ENCODE data around the gene NSL1. TPM values are rescaled to one million over a fixed set of nuclear protein-coding genes. Genes with fewer than 3 reads are reported as not detected.
"Not testable (repeated sequence)": the region's sequence is repeated elsewhere in the genome, so short reads cannot be mapped to it uniquely, and the experiment has no call there.

NSL1 gene, protein sequence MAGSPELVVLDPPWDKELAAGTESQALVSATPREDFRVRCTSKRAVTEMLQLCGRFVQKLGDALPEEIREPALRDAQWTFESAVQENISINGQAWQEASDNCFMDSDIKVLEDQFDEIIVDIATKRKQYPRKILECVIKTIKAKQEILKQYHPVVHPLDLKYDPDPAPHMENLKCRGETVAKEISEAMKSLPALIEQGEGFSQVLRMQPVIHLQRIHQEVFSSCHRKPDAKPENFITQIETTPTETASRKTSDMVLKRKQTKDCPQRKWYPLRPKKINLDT
- total RNA-seq (2014; rRNA removed; shearing (Covaris generic)) = 46.8 and 51.2 TPM in 2 replicates

DNA sequence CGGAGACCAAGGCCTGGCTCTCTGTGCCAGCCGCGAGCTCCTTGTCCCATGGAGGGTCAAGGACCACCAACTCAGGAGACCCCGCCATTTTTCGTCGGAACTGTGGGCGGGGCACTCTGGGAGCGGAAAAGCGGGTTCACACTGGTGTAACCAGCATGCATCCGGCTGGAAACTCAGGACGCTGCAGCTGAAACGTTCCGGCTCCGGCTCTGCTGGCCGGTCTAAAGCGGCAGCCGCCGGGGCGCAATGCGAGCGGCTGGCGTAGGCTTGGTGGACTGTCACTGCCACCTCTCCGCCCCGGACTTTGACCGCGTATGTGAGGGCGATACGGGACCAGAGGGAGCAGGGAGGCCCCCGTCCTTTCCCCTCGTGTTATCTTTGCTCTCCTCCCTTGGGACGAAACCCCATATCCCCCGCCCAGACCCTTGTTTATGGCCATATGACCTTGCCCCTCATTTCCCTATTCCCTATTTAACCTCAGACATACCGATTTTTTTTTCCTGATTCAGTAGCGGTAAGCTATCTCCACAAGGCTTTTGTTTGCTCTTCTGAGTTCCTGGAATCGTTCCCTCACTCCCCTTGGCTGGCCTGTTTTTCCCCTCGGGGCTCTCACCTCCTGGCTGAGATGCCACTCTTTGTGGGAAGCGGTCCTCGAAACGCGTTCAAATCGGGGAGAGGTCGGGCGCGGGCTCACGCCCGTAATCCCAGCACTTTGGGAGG is at the start of gene NSL1, which contains the start of gene TATDN3:
TSS of gene NSL1 (minus strand) at position 102 of the 720 bp plus-strand sequence. CDS start at position 88, 14 bp downstream.
TSS of gene TATDN3 (plus strand) at position 219 of the 720 bp plus-strand sequence. CDS start at position 247, 28 bp downstream.
- DNase-seq (ENCODE audit: low spot score) = peak; percentile 77

DNA sequence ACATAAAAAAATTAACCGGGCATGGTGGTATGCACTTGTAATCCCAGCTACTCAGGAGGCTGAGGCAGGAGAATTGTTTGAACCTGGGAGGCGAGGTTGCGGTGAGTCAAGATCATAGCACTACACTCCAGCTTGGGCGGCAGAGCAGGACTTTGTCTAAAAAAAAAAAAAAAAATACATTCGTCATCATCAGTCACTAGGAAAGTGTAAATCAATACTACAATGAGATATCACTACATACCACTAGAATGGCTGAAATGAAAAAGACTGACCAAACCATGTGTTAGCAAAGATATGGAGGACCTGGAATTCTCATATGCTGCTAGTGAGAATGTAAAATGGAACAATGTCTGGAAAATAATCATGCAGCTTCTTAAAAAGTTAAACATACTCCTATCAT is 46.6 kb upstream of the NSL1 start:
- DNase-seq (ENCODE audit: low spot score) = no peak

DNA sequence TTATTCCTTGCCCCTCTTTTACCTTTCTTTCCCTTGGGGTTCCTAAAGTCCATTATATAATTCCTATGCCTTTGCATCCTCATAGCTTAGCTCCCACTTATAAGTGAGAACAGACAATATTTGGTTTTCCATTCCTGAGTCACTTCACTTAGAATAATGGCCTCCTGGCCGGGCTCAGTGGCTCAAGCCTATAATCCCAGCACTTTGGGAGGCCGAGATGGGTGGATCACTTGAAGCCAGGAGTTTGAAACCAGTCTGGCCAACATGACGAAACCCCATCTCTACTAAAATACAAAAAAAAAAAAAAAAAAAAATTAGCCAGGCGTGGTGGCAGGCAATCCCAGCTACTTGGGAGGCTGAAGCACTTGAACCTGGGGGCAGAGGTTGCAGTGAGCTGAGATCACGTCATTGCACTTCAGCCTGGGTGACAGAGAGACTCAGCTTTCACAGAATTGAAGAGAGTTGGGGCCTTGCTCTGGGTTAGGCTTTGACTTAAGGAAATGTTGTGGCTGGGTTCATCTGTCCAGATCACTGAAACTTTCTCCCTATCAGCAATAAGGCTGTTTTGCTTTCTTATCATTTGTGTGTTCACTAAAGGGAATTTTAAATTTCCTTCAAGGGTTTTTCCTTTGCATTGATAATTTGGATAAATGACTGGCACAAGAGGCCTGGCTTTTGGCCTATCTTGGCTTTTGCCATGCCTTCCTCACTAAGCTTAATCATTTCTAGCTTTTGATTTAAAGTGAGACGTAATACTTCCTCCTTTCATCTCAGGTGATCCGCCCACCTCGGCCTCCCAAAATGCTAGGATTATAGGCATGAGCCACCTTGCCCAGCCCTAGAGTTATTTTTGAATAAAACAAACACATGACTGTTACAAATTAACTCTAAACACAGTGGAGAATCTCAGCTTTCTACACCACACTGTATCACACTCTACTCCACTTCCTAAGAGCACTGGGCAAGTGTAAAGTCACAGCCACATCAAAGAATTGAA is 41.9 kb upstream of the NSL1 start:
- DNase-seq (ENCODE audit: low spot score) = not testable (repeated sequence)

DNA sequence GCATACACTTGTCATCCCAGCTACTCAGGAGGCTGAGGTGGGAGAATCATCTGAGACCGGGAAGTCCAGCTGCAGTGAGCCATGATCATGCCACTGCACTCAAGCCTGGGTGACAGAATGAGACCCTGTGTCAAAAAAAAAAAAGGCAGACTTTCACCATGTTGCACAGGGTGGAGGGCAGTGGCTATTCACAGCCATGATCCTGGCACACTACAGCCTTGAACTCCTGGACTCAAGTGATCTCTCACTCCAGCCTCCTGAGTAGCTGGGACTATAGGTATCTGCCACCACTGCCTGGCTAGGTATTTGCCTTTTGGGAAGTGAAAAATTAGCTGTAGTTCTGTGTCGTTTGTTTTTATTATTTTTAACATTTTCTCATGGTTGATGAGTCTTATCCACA is 36.8 kb upstream of the NSL1 start:
- DNase-seq (ENCODE audit: low spot score) = no peak

DNA sequence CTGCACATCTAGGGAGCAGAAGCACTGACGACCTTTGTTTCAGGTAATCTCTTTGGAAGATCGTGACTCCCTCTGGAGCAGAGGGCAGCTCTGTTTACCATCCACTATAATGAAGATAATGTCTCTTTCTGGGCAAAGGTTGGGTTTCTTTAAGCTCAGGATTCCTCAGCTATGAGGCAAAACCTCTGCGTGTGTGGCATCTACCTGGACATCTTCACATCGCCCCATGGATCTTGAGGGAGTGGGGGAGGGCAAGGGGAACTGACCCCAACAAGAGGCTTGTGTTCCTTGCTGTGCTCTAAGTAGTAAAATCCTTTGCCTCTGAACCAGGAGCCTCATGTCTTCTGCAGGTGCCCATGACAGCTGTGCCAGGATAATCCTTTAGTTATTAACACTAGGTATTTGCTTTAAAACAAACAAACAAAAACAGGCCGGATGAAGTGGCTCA is 36.3 kb upstream of the NSL1 start:
- DNase-seq (ENCODE audit: low spot score) = no peak

DNA sequence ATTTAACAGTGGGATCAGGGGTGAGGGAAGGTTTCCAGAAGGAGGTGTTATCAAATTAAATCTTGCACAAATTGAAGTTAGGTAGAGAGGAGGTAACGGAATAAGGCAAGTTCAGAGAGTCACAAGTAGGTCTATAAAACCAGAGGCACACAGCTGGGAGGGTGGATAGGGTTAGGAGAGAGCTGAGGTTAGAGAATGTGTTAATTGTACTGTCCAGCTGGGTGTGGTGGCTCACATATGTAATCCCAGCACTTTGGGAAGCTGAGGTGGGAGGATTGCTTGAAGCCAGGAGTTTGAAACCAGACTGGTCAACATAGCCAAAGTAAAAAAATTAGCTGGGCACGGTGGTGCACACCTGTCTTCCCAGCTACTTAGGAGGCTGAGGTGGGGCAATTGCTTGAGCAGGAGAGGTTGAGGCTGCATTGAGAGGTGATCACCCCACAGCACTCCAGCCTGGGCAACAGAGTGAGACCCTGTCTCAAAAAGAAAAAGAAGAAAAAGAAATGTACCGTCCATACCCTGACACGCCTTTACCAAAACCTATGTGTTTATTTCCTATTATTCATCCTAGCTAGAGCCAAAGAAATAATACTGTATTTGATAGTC is 35.7 kb upstream of the NSL1 start:
- no peak for DNase-seq (ENCODE audit: low spot score)

GRCh38 chr1:212825798-212826452 is 34.3 kb upstream of the NSL1 start:
- DNase-seq (ENCODE audit: low spot score) = no peak

- DNase-seq (ENCODE audit: low spot score) = no peak
Measured at GRCh38 chr1:212824201-212824600, 32.6 kb upstream of the NSL1 start.

- DNase-seq (ENCODE audit: low spot score) = no peak
Measured at GRCh38 chr1:212822956-212823355, 31.4 kb upstream of the NSL1 start.

GRCh38 chr1:212820969-212821368 is 29.4 kb upstream of the NSL1 start:
- no peak for DNase-seq (ENCODE audit: low spot score)

- no peak for DNase-seq (ENCODE audit: low spot score)
Measured at GRCh38 chr1:212819726-212820125, 28.1 kb upstream of the NSL1 start.

DNA sequence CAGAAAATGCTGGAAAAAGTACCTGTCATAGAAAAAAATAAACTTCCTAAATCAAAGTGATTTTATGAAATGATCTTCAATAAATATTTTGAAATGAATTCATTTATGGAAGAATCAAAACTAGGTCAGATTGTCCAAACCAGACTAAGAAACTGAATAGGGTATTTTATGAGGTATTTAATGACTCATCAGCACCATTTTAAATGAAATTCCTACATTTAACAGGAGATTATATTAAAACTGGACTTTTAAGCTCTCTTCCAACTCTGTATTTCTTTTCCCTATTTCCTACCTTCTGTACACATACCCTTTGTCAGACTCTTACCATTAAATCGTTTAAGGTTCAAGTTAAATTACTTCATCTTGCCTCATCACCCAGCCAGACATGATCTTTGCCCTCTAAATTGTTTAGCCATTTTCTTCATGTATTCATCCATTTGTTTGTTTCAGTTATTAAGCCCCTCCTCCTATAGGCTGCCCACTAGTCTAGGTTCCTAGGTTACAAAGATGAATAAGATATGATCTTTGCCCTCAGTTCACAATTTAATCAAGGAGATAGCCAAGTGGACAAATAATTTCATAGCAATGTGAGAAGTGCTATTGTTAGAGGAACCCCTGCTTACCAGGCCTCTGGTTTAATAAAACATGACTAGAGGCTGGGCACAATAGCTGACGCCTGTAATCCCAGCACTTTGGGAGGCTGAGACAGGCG is 25.1 kb upstream of the NSL1 start:
- DNase-seq (ENCODE audit: low spot score) = no peak

DNA sequence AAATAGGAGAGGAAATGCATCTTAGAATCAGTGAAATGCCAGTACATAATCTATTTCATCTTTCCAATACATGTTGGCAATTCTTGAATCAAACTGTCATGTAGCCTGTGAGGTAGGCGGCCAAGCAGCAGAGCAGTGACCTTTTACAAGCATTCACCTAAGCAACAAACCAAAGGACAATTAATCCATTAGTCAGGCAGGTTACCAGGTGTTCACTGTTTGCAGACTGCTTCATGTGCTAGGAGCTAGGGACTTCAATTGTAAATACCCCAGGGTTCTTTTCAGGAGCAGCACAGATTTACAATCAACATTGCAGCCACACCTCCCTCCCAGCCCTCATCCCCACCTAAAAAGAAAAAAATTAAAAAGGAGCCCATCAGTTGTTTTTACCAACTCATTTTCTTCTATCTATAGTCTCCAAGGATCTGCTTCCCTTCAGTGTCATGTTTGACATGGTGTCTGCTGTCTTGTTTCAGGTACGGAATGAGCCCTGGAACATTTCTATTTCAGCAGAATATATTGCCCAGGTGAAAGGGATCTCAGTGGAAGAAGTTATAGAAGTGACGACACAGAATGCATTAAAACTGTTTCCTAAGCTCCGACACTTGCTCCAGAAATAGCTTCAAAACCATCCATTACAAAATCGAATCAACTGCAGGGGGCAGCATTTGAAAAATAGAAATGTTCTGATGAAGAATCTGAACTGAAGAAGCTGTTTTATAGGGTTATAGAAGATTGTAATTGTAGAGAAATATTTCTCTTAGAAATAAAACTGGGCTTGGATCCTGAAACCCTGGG is 23.2 kb upstream of the NSL1 start:
- DNase-seq (ENCODE audit: low spot score) = no peak

DNA sequence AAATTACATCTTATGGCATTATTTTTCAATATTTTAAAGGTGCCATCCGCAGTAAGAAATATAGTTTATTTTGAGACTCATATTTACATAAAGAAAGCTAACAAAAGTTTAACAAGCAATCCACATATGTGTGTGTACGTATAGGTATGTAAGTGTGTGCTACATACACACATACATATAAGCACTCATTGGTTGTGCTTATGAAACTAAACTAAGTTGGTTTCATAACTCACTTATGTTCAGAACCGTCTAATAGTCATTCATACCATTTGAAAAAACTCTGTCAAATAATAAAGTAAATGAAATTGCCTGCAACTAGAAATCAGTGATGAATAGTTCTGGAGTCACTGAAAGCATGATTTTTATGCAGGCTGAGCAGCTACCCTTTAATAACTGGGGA is 14.2 kb upstream of the NSL1 start:
- DNase-seq (ENCODE audit: low spot score) = no peak

DNA sequence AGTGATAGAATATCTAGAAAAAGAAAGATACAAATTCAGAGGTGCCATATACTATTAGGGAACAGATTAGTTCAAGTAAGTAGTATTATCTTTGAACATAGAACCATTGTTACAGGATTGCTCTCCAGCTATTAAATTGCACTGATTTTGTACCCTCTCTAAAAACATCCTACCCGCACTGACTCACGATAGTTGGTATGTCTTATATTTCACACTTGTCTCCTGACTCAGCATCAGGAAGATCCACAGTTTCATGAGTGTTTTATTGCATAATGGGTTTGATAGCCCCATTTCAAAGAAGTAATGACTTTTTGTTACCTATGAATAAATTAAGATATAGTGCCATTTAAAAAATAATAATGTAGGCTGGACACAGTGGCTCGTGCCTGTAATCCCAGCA is 6.1 kb upstream of the NSL1 start:
- no peak for DNase-seq (ENCODE audit: low spot score)

DNA sequence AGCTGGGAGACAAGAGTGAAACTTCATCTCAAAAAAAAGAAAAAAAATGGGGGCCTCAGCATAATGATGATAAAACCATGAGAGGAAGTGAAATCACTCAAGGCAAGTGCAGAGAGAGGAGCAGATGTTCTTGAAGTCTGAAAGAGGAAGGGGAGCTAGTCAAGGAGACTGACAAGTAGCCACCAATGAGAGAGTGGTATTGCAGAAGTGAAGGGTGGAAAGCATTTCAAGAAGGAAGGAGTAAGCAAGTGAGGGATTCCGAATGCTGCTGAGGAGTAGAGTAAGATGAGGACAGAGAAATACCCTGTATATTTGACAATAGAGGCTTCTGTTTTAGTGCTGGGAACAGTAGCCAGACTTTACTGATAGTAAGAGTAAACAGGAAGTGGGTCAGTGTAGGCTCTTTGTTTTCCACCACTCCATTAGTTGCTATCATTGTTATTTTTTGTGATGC is 3.0 kb upstream of the NSL1 start:
- DNase-seq (ENCODE audit: low spot score) = no peak

GRCh38 chr1:212792396-212792908 is 875 bp upstream of the NSL1 start:
- no peak for DNase-seq (ENCODE audit: low spot score)

DNA sequence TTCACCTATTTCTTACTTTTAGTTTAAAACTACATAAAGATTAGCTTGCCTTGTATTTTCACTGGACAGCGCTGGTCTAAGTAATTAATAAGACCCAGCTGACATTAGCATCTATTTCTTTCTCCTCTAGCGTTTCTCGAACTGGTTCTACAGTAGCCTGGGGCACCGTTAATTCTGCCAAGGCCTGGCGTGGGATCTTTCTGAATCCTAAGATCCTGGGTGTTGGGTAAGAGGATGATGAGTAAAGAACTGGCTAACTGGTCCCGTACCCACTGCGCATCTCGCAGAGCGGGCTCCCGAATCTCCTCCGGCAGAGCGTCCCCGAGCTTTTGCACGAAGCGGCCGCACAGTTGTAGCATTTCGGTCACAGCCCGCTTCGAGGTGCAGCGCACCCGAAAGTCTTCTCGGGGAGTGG is 309 bp downstream of the NSL1 start:
- DNase-seq (ENCODE audit: low spot score) = no peak

- no peak for DNase-seq (ENCODE audit: low spot score)
Measured at GRCh38 chr1:212785871-212786270, 5.7 kb downstream of the NSL1 start.
